ENCODE data around the gene ZBTB7C.
A peak's percentile ranks its signal among the peaks of the same experiment; 100 is the strongest.

Gene ZBTB7C

GRCh38 chr18:48254077-48254602 is 155.0 kb downstream of the ZBTB7C start:
- DNase-seq (ENCODE audit: low spot score) = no peak

DNA sequence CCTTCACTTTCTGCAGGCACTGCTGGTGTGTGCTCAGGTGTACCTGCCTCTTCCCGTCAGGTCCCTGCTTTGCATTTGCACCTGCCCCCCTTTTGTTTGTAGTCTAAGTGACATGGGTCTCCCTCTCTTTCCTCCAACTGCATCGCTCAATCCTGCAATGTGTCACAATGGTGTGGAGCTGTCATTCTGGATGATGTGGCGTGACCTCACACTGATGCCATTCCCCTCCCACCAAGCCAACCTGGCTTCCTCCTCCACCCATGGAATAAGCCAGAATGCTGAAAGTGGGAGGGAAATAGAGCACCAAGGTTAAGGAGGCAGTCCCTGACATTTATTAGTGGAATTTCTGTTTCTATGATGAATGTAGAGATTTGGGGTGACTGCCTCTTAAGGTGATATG is 156.7 kb downstream of the ZBTB7C start:
- no peak for DNase-seq (ENCODE audit: low spot score)

DNA sequence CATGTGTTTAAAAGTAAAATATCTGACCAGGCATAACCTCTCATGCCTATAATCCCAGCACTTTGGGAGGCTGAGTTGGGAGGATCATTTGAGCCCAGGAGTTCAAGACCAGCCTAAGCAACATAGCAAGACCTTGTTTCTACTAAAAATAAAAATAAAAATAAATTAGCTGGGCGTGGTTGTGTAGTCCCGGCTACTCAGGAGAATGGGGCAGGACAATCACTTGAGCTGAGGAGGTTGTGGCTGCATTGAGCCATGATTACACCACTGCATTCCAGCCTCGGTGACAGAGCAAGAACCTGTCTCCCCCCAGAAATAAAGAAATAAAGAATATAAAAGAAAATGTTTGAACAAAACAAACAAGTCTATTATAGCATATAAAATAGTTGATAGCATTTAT is 158.3 kb downstream of the ZBTB7C start:
- no peak for DNase-seq (ENCODE audit: low spot score)

DNA sequence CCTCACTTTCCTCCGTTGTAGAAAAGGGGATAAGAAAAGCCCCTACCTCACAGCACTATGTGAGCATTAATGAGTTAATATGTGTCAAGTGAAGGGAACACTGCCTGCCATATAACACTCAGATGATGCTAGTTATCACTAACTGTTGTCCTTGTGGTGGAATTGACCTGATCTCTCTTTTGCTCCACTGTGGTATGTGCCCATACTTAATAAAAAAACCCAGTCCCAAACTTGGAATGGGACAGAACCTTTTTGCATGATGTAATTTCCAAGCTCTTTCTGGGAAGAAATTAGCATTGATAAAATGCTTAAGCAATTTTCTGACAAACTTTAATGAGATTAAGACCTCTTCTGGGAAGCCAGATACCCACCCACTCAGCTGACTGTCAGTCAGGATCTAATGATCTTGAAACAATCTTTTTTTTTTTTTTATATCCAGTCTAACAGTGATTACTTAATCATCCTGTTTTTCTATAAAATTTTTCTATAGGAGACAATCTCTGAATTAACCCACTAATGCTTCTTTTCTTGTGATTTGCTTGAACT is 158.7 kb downstream of the ZBTB7C start:
- no peak for DNase-seq (ENCODE audit: low spot score)

DNA sequence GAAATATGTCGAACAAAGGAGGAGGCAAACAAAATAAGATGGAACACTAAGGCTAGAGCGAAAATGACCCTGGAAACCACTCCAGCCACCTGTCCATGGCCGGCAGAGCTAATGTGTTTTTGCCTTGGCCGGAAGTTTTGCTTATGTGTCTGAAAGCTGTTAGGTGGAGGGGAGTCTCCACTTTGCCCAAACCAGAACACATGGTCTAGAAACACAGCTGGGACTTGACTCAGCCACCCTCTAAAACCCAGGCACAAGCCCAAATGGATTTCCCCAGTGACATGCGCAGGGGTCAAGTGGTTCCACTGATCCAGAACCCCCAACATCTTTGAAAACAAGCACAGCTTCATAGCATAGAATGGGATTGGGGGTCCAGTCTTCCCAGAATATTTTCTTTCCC is 159.3 kb downstream of the ZBTB7C start:
- DNase-seq (ENCODE audit: low spot score) = no peak

GRCh38 chr18:48244530-48244929 is 164.7 kb downstream of the ZBTB7C start:
- no peak for DNase-seq (ENCODE audit: low spot score)

DNA sequence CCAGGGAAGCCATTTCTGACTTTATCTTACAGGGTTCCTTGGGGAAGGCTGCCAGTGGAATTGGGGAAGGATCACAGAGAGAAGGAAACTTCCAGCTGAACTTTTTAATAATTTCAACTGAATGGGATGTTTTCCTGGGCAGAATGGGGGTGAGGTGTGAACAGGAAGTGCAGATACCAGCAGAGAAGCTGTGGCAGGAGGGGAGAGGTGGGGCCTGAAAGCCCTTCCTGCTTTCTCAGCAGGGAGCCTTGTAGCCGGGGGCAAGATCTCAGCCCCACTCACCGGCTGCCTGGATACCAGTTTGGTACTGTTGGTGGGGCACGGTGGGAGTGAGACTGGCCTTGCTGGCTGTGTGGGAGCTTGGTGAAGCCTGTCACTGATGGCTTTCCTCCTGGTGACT is 170.5 kb downstream of the ZBTB7C start:
- DNase-seq (ENCODE audit: low spot score) = no peak

GRCh38 chr18:48238206-48238605 is 171.0 kb downstream of the ZBTB7C start:
- no peak for DNase-seq (ENCODE audit: low spot score)

DNA sequence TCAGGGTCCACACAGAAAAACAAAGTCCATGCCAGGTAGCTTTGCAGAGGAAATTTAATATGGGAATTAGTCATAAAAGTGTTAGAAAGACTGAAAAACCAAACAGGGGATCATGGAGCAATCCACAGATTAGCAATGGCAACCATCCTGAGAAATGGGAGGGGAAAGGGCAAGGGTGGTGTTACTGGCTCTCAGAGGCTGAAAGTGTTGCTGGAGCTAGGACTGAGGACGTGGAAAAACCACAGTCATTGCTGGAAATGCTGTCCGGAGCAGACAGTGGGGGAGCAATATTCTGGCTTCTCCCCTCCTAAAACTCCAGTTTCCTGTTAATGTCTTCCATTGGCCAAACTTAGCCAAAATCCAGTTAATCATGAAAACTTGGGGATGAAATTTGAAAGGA is 172.4 kb downstream of the ZBTB7C start:
- no peak for DNase-seq (ENCODE audit: low spot score)

- DNase-seq (ENCODE audit: low spot score) = peak; percentile 50
Observed at GRCh38 chr18:48230467-48231113, 178.6 kb downstream of the ZBTB7C start.

- DNase-seq (ENCODE audit: low spot score) = no peak
Observed at GRCh38 chr18:48229552-48229981, 179.6 kb downstream of the ZBTB7C start.

DNA sequence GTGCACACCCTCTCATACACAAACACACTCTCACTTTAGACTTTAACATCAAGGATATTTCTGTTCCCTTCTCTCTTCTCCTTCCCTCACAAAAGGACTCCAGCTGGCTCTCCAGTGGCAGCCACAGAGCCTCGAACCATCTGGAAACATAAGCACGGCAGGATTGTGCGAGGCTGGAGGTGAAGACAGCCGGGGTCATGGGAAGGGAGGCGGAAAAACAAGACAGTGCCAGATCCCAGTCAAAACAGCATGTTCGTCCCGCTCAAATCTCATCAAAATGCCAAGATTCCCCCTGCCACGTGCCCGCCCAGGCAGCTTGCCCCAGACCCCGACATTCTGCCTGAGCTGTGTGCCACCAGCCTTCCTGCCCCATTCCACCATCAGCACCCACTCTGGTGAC is 180.3 kb downstream of the ZBTB7C start:
- DNase-seq (ENCODE audit: low spot score) = no peak

- no peak for DNase-seq (ENCODE audit: low spot score)
Observed at GRCh38 chr18:48228301-48228715, 180.9 kb downstream of the ZBTB7C start.

DNA sequence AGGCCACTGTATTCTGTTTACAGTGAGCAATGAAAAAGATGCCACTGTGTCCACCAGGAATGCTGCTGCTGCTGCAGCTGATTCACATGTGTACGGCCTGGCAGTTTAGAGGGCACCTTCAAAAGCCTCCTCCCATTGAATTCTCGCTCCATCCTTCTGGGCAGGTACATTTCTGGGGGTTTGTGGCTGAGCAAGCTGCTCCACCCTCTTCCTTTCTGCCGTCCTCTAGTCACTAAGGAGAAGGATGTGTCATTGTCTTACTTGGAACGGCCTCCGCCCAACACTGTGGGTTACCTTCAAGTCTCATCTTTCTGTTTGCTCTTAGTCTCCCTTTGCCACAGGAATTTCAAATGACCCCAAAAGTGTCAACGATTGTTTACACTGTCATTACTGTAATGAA is 182.0 kb downstream of the ZBTB7C start:
- no peak for DNase-seq (ENCODE audit: low spot score)

- no peak for DNase-seq (ENCODE audit: low spot score)
Observed at GRCh38 chr18:48226401-48226800, 182.8 kb downstream of the ZBTB7C start.

- DNase-seq (ENCODE audit: low spot score) = no peak
Observed at GRCh38 chr18:48222118-48222517, 187.1 kb downstream of the ZBTB7C start.

DNA sequence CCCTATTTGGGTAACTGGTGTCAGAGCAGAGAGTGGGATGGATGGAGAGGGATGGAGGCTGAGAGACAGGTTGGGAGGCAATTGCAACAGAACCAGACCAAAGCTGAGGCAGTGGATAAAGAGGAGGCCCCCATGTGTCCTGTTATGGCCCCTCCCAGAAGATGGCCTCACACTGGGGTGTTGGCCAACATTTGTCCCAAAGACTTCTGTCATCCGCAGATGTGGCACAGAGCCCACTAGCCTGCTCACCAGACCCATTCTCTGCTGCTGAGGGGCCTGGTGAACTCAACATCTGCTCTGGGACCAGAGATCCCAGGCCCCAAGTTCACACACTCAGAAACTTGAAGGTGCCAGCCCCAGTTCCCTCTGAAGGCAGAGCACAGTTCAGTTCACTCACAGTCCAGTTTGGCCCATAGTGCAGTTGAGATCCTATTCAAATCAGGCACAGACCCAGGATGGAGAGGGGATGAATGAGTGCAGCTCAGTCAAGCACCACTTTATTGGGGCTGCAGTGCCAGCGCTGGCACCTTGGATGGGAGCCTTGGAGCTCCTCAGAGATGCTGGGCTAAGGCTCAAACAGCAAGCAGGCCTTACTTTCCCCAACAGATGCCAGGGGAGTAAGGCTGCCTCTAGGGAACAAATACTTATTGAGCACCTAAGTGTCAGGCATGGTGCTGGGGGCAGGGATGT is 189.2 kb downstream of the ZBTB7C start:
- no peak for DNase-seq (ENCODE audit: low spot score)

- no peak for DNase-seq (ENCODE audit: low spot score)
Observed at GRCh38 chr18:48219037-48219809, 190.0 kb downstream of the ZBTB7C start.

GRCh38 chr18:48218285-48219022 is 190.7 kb downstream of the ZBTB7C start:
- no peak for DNase-seq (ENCODE audit: low spot score)

DNA sequence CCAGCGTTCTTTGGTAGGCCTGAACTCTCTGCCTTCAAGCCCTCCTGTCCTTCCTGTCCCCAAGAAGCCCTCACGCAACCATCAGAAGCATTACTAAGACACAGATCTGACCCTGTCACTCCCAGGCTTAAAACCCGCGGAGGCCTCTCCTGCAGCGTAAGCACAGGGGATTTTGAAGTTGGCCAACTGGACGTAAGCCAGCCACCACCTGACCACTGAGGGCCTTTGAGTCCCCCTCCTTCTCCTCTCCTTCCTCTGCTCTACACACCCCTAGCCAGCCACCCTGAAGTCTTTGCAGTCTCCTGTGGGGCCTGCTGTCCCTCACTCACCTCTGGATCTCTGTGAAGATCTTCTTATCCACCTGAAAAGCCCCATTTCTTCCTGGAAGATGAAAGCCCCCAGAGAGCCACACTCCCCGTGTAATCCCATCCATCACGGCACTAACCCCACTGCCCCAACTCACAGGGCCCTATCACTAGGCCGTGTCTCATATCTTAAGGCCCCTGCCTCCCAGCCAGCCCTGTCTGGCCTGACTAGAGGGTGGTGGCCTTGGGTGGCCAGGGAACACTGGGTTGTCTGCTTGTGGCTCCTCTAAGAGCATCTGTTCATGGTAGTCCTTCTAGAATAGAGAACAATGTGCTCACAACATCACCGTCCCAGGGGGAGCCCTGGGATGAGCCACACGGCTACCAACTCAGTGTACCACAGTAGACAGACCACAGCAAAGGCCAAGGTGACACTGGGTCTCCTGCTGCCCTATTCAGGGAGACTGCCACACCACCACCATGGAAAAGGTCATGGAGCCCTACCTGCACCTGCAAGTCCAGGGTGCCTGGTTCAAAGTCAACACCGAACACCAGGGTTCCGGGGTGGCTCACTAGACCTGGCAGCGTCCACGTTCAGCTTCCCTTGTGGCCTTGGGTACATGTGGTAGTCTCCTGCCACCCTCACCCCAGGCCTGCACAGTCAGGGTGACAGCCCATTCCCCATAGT is 191.6 kb downstream of the ZBTB7C start:
- no peak for DNase-seq (ENCODE audit: low spot score)

Measured in hepatic stellate cell (primary cell).